ENCODE results near the gene GFPT2.

- TF ChIP-seq RAD21 (CRISPR knock-in tag; conservative IDR thresholded peaks at IDR 0.05 in 1 of 2, IDR thresholded peaks at IDR 0.05 in 1 of 2) (no peak), CUX1 (CRISPR knock-in tag; IDR thresholded peaks at IDR 0.05) (no peak), ZNF449 (CRISPR knock-in tag; IDR thresholded peaks at IDR 0.05) (no peak), SRF (CRISPR knock-in tag; IDR thresholded peaks at IDR 0.05) (no peak)
Observed at GRCh38 chr5:180296771-180297170, 56.4 kb downstream of the GFPT2 start.

All from K562 (cell line).